HepG2 (cell line): ENCODE data around the gene GSTA5. TPM values are rescaled to one million over a fixed set of nuclear protein-coding genes. Genes with fewer than 3 reads are reported as not detected.
"Not testable (repeated sequence)": the region's sequence is repeated elsewhere in the genome, so short reads cannot be mapped to it uniquely, and the experiment has no call there.

Experiments used
- ELF1 ChIP-seq: sonication (generic); formaldehyde crosslinking; IDR thresholded peaks from 2 replicates; pipeline ENCODE4 v1.4.0; 2020; ENCODE audit warnings: missing genetic modification reagents
- ELF3 ChIP-seq: IDR thresholded peaks from 2 replicates; pipeline ENCODE4 v1.6.1; 2016; ENCODE audit warnings: missing genetic modification reagents, missing compliant biosample characterization
- FOXA3 ChIP-seq: IDR thresholded peaks from 2 replicates; pipeline ENCODE4 v1.6.1; 2016; ENCODE audit warnings: missing genetic modification reagents, missing compliant biosample characterization
- FOXP1 ChIP-seq, 2 experiments: fragments of 450-650 bp in 1 of 2; IDR thresholded peaks; 2 replicates each; pipeline ENCODE4 v1.6.1; 2017 to 2018; ENCODE audit warnings: antibody characterized with exemption in 1 of 2
- HNF4A ChIP-seq: sonication (generic); formaldehyde crosslinking; IDR thresholded peaks from 2 replicates; pipeline ENCODE4 v1.4.0; 2020; ENCODE audit warnings: missing genetic modification reagents
- KDM1A ChIP-seq: IDR thresholded peaks from 2 replicates; pipeline ENCODE4 v1.6.1; 2016; ENCODE audit warnings: missing compliant biosample characterization
- MED1 ChIP-seq: sonication (generic); formaldehyde crosslinking; IDR thresholded peaks from 2 replicates; pipeline ENCODE4 v1.4.0; 2020; ENCODE audit warnings: missing genetic modification reagents
- MIER3 ChIP-seq: IDR thresholded peaks from 2 replicates; pipeline ENCODE4 v1.6.1; 2016; ENCODE audit warnings: missing compliant biosample characterization, borderline replicate concordance
- SIX1 ChIP-seq: sonication (generic); formaldehyde crosslinking; IDR thresholded peaks from 2 replicates; pipeline ENCODE4 v1.4.0; 2020; ENCODE audit warnings: missing genetic modification reagents, borderline replicate concordance
- SOX13 ChIP-seq, 3 experiments: fragments of 450-650 bp in 1 of 3; sonication (generic) in 1 of 3; formaldehyde crosslinking in 1 of 3; IDR thresholded peaks in 2 of 3; conservative IDR thresholded peaks in 1 of 3; 2 replicates each; pipeline versions ENCODE4 v1.5.0 to v1.6.1; 2016 to 2020; ENCODE audit warnings: antibody characterized with exemption in 1 of 3, mild to moderate bottlenecking in 1 of 3, missing compliant biosample characterization in 1 of 3, missing genetic modification reagents in 1 of 3, moderate library complexity in 1 of 3
- SOX6 ChIP-seq, 2 experiments: fragments of 450-650 bp in 1 of 2; sonication (generic) in 1 of 2; formaldehyde crosslinking in 1 of 2; IDR thresholded peaks; 2 replicates each; pipeline versions ENCODE4 v1.4.0 to v1.6.1; 2017 to 2020; ENCODE audit warnings: antibody characterized with exemption in 1 of 2, mild to moderate bottlenecking in 1 of 2, missing genetic modification reagents in 1 of 2
- ZFX ChIP-seq: sonication (generic); formaldehyde crosslinking; IDR thresholded peaks from 2 replicates; pipeline ENCODE4 v1.4.0; 2020; ENCODE audit warnings: mild to moderate bottlenecking, low read depth, missing genetic modification reagents, moderate library complexity
- ZMYM4 ChIP-seq: sonication (generic); formaldehyde crosslinking; IDR thresholded peaks from 2 replicates; pipeline ENCODE4 v1.8.1; 2023; ENCODE audit warnings: mild to moderate bottlenecking, missing genetic modification reagents
- ZNF614 ChIP-seq: IDR thresholded peaks from 2 replicates; pipeline ENCODE4 v1.6.1; 2018; ENCODE audit warnings: missing biosample characterization, missing genetic modification reagents, inconsistent platforms, borderline replicate concordance
- ZNF644 ChIP-seq: IDR thresholded peaks from 2 replicates; pipeline ENCODE4 v1.6.1; 2016; ENCODE audit warnings: low read depth
- polyA plus RNA-seq, 8 experiments: library from polyadenylated mRNA; depleted of rRNA in 3 of 8; stranded (reverse) in 7 of 8; unstranded in 1 of 8; fragments of >200 nt; fragmentation: Illumina TruSeq in 4 of 8; extraction: Trizol in 4 of 8; gene quantifications; 2 replicates each; pipeline versions ENCODE4 v1.2.1 to v1.2.3, GENCODE V29; 2011 to 2016; ENCODE audit warnings: low read depth in 4 of 8, missing spikeins in 1 of 8, mixed read lengths in 1 of 8; ENCODE audit not compliant: insufficient read depth in 1 of 8
- total RNA-seq, 5 experiments: library from RNA; depleted of rRNA; stranded (reverse); fragments of >200 nt; fragmentation: Illumina TruSeq; extraction: Trizol; gene quantifications; 2 replicates each; pipeline ENCODE4 v1.2.3, GENCODE V29; 2016; ENCODE audit warnings: low read depth in 1 of 5

GSTA5 gene
- total and polyA plus RNA-seq, 2 of the 13 experiments (the other 11 are each of a cell fraction or from before 2014, with no cell fraction given) = not detected

DNA sequence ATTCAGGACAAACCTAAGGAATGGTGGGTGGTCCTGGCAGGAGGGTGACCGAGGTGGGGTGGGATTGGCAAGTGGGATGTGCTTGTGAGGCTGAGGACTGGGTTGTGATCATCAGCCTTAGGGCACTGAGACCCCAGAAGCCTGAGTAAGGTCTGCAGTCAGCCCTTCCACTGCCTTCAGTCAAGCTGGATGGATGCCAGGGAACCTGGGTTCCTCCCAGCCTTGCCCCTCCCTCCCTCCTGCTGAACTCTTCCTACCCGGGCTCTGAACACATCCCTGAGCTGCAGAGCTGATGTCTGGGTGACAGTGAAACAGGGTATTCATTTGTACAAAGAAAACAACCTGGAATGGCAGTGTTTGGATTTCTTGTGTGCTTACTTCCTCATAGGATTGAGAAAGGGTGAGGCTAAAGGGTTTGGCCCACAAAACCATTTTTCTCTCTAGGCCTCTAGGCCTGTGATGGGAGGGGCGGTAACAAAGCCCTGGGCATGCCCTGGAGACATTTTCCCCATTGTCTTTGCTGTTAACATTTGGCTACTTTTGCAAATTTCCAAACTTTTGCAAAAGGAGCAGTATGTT is 57.8 kb downstream of the GSTA5 start (continued):
- TF ChIP-seq SOX13, SOX6, FOXP1 (IDR thresholded peaks at IDR 0.05): not testable (repeated sequence)
- TF ChIP-seq SOX13 (CRISPR knock-in tag; conservative IDR thresholded peaks at IDR 0.05 in 1 of 2, IDR thresholded peaks at IDR 0.05 in 1 of 2) (peak in 1 of 2 experiments; percentile 61; a peak in 1 of 4 replicates), ZNF644 (CRISPR knock-in tag) (0 out of 2 replicates have a peak, but pooled peaks have one; percentile 38), HNF4A (CRISPR knock-in tag) (peak; percentile 27; the same call in 1 of the 2 replicates), SIX1 (CRISPR knock-in tag) (peak; percentile 26; the same call in 1 of the 2 replicates), ZMYM4 (0 out of 2 replicates have a peak, but pooled peaks have one; percentile 29), ZNF614 (CRISPR knock-in tag) (peak; percentile 34; the same call in 1 of the 2 replicates), SOX6 (CRISPR knock-in tag; IDR thresholded peaks at IDR 0.05) (peak; percentile 55), MIER3 (CRISPR knock-in tag) (0 out of 2 replicates have a peak, but pooled peaks have one; percentile 29), FOXA3 (0 out of 2 replicates have a peak, but pooled peaks have one; percentile 33), ELF3 (CRISPR knock-in tag) (peak; percentile 94), MED1 (CRISPR knock-in tag) (0 out of 2 replicates have a peak, but pooled peaks have one; percentile 38), ZFX (CRISPR knock-in tag) (peak; percentile 63), FOXP1 (CRISPR knock-in tag; IDR thresholded peaks at IDR 0.05) (peak; percentile 31; the same call in 1 of the 2 replicates), KDM1A (CRISPR knock-in tag) (0 out of 2 replicates have a peak, but pooled peaks have one; percentile 19), ELF1 (CRISPR knock-in tag) (peak; percentile 30; the same call in 1 of the 2 replicates)
